COR-L47 (cell line): Measurements from ENCODE around the gene RTN4R.
"Not testable (repeated sequence)": the region's sequence is repeated elsewhere in the genome, so short reads cannot be mapped to it uniquely, and the experiment has no call there.

ENCODE experiments used
- DNase-seq: peaks from one replicate; lab custom pipeline; 2025; lab: John Stamatoyannopoulos, UW

RTN4R gene

DNA sequence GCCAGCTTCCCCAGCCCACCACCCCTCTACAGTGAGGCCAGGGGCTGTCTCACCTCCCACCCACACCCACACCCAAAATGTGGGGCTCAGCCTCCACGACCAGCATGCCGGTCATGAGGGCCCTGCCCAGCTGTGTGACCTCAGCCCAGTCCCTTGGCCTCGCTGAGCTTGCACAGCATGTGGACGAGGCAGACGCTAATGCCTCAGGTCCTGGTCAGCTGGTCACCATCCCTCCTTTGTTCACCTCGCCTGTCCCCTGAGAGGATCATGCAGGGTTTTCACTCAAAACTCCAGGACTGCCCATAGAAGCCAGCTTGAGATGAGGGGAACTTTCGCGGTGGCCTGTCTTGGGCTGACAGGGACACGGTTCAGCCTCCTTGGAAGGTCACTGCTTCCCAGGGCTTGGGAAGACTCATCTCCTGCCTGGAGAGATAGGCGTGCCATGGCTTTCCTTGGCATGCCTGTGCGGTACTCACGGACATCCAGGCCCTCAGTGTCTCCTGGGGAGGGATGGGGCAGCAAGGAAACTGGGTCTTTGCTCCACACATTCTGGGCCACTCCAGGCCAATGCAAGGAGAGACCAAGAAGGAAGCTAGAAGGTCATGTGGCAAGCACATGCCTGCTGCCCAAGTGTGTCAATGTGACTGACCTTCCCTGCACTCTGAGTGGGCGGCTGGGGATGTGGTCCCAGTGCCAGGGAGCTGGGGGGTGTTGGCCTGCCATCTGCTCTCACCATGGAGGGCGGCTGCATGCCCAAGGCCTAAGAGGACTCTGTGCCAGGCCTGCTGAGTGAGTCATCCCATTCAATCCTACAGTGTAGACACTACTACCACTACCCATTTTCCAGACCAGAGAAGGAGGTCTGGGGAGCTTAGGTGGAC lies 3.2 kb upstream of the RTN4R start:
- no peak for DNase-seq

- not testable (repeated sequence) for DNase-seq
Measured at GRCh38 chr22:20270190-20271113, 2.3 kb upstream of the RTN4R start.

- DNase-seq: not testable (repeated sequence)
Measured at GRCh38 chr22:20269673-20270072, 1.6 kb upstream of the RTN4R start.

DNA sequence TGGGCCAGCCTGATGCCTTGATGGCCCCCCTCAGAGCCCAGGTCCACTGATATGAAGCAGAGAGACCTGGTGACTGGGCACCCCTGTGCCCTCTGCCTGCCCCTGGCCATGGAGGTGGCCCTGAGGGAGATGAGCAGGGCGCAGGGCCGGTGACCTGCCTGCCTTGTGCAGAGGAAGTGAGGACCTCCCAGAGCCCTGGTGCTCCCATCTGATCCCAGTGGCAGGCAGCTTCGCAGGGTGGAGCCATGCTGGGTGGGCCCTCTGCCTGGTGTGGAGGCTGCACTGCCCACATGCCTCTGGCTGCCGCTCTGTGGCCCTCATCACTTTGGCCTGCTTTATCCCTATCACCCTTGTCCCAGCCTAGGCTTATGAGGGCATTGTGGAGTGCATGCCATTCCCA lies 1.1 kb upstream of the RTN4R start:
- DNase-seq: not testable (repeated sequence)

GRCh38 chr22:20267441-20268278 lies 458 bp downstream of the RTN4R start:
- no peak for DNase-seq

- not testable (repeated sequence) for DNase-seq
Measured at GRCh38 chr22:20266667-20267440, 1.3 kb downstream of the RTN4R start.

DNA sequence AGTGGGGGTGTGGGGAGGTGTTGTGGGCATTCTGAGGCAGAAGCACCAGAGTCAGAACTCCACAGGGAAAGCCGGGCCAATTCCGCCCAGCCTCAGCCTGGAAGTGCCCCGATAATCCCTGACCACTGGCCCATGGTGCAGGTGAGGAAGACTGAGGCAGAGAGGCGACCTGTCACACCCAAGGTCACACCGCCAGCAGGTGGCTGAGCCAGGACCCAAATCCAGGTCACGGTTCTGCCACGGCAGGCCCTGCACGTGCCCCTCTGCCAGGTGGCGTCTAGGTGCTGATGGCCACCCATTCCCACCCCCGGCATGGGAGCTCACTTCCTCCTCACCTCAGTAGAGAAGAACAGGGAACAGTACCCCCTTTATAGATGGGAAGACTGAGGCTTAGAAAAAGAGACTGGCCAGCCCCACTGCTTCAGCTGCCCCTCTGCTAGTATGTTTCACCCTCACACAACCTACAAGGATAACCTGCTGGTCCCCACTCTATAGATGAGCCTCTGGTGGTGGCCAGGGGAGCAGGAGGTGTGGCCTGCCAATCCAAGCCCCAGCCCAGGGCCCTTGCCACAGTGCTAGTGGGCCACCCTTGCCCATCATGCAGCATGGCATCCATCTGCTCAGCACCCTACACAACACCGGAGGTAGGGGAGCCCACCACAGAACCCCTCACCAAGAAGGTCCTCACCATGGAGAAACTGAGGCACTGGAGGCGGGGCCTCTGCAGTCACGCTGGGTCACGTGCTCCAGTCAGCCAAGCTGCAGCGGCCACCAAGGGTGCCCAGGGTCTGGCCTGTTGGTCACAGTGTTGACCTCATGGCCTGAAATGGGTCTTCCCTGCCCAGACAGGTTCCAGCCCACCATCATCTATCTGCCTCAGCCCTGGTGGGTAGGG lies 2.1 kb downstream of the RTN4R start:
- not testable (repeated sequence) for DNase-seq

DNA sequence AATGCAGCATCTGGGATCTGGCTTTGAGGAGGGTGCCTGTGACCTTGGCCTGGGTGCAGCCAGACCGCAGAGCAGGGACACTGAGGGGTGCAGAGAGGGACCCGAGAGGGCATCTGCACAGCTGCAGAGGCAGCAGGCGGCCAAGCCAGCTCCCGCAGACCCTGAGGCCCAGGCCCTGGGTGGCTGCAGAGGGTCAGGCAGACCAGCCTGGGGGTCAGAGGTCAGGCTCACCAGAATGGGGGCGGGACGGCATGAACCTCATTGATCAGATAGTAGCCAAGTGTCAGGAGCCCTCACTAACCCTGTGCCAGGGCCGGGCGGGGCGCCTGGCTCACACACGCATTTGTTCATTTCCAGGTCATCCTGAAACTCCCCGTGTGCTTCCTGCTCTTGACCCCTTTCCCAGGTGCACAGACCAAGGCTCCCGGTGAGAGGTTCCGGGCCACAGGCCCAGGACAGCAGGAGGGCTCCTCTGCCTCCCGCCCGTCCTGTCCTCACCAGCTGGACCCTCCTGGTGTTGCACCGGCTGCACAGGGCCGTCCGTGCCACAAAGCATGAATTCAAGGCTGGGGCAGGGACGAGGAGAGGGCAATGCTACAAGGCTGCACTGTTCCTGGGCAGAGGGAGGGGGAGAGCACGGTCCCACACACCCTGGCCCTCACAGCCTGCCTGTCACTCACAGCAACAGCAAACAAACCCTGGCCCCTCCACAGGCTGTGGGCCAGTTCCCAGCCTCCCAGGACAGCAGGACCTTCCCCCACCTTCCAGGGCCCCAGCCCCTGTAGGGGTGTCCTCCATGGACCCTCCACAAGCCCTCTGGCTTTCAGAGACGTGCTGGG lies 3.3 kb downstream of the RTN4R start:
- no peak for DNase-seq

DNA sequence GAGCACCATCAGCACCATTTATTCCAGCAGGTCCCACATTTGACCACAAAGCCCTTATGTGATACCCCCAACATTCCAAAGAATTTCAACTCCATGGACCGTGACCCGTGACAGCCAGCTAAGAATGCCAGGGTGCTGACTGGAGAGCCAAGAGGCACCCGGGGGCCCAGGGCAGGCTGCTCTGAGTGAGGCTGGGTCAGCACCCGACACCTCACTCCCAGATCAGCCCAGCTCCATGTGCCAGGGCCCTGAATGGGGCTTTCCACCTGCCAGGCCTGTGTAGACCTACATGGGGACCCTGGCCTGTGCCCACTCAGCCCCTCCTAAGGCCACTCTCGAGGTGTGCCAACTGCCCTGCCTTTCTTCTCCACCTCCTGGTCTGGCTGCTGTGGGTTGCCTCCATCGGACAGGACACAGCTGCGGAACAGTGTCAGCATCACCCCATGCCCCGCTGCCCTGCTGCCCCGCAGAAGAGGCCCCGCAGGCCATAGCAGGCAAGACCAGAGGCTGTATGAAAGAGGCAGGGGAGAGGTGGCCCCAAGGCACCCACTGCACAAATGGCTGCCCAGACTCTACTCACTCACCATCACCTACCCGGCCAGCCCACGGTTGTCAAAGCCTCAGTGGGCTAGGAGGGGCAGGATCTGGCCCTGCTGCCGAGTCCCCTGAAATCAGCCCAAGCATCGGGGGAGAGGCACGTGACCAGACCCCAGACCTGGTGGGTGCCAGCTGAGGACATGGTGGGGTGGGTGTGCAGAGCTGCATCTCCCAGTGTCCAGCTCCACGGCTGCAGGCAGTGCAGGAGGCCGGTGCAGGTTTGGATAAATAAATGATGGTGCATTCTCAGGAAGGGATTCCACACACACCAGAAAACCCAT lies 4.5 kb downstream of the RTN4R start:
- not testable (repeated sequence) for DNase-seq

GRCh38 chr22:20262582-20263147 lies 5.5 kb downstream of the RTN4R start:
- DNase-seq: no peak

- no peak for DNase-seq
Measured at GRCh38 chr22:20261848-20262581, 6.1 kb downstream of the RTN4R start.

GRCh38 chr22:20260071-20260765 lies 7.9 kb downstream of the RTN4R start:
- no peak for DNase-seq

DNA sequence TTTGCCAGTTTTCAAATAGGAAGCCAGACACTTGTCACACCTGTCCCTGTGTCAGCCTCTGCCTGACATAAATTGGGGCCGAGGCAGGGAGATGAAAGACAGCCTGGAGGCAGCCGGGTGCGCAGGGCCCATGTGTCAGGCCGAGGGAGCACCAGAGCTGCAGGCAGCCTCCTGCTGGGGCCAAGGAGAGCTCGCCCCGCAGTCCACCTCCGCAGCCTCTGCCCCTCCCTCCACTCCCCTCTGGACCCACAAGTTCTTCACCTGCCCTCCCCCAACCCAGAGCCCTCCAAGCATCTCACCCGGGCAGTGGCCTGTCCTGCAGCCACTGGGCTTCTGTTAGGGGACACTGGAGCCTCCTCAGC lies 8.8 kb downstream of the RTN4R start:
- no peak for DNase-seq

DNA sequence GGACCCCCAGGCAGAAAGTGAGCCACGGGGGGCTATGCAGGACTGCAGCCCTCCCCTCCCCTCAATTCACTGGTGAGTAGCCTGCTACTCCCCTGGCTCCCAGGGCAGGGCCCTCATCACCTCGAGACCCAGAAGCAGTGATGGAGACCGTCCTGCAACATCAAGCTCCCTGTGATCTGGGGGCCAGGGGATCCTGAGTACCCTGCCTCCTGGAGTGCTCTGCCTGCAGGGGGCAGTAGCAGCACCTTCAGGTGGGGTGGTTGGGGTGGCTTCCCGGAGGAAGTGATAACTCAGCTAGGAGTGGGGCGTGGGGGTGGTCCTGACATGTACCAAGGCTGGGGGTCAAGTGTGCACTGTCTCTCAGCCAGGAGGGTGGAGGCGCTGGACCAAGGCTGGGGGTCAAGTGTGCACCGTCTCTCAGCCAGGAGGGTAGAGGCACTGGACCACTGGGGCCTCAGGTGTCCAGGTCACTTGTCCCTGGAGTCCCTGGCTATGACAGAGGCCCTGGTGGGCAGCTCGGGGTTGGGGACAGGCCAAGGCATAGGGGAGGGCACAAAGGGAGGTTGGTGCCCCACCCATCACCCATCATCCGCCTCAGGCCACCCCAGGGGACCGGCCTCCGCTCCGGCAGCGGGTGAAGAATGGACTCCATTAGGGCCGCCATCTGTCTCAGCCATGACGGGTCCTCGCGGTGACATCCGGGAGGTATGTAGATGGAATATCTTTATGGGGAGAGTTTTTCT lies 9.4 kb downstream of the RTN4R start:
- DNase-seq: no peak

- DNase-seq: no peak
Measured at GRCh38 chr22:20258021-20258299, 10.2 kb downstream of the RTN4R start.
